B cell (primary cell): Measurements from ENCODE around the gene EPB41L2. TPM values are rescaled to one million over a fixed set of nuclear protein-coding genes. Genes with fewer than 3 reads are reported as not detected.

Experiments
- ATAC-seq: fragments of 200-7000 bp; cut with Tn5 transposase; one replicate; pipeline ENCODE4 v1.10.0; 2021; ENCODE audit warnings: low read depth, mild to moderate bottlenecking, moderate number of reproducible peaks, moderate library complexity
- CTCF ChIA-PET: fragments of 350-600 bp; sonication (Branson Sonifier 250); formaldehyde crosslinking; loops from one replicate; lab custom pipeline; 2021; ENCODE audit warnings: antibody characterized with exemption, inconsistent platforms; lab: Charles Lee
- POLR2A ChIA-PET: fragments of 350-600 bp; sonication (Branson Sonifier 250); formaldehyde crosslinking; loops from one replicate; lab custom pipeline; 2021; ENCODE audit warnings: antibody characterized with exemption; lab: Charles Lee
- DNase-seq: peaks from one replicate; pipeline ENCODE4 v3.0.0; 2013
- H2AFZ ChIP-seq: 2 replicates; pipeline ENCODE4 v1.6.1; 2012; ENCODE audit warnings: mild to moderate bottlenecking, low read depth, low read length; ENCODE audit not compliant: insufficient read depth, poor library complexity, severe bottlenecking
- H3K27ac ChIP-seq, 2 donors: 1 replicate in 1 of 2; 2 replicates in 1 of 2; pipeline ENCODE4 v1.5.1; 2012 to 2013; ENCODE audit warnings: low read length in 2 of 2, mild to moderate bottlenecking in 2 of 2, moderate library complexity in 1 of 2
- H3K27me3 ChIP-seq, 4 experiments: fragments of 200-600 bp in 1 of 4; sonication (generic) in 1 of 4; replicated peaks in 1 of 4; 1 replicate in 2 of 4; 2 replicates in 2 of 4; pipeline versions ENCODE4 v1.6.1 to v1.7.0; 2013 to 2016; ENCODE audit warnings: low read length in 3 of 4, mild to moderate bottlenecking in 2 of 4, mixed read lengths in 1 of 4, moderate library complexity in 1 of 4; ENCODE audit not compliant: insufficient read depth in 4 of 4, control insufficient read depth in 3 of 4; ENCODE audit errors: control extremely low read depth in 1 of 4
- H3K36me3 ChIP-seq, 2 experiments: replicated peaks in 1 of 2; 1 replicate in 1 of 2; 2 replicates in 1 of 2; pipeline versions ENCODE4 v1.6.1 to v1.7.1; 2013; ENCODE audit warnings: low read length in 1 of 2; ENCODE audit not compliant: insufficient read depth in 2 of 2, control insufficient read depth in 1 of 2; ENCODE audit errors: control extremely low read depth in 1 of 2, extremely low read depth in 1 of 2
- H3K4me1 ChIP-seq, 2 donors: fragments of 200-600 bp in 1 of 2; sonication (generic) in 1 of 2; 1 replicate in 1 of 2; 2 replicates in 1 of 2; pipeline versions ENCODE4 v1.5.1 to v1.6.1; 2013 to 2017; ENCODE audit warnings: low read length in 2 of 2; ENCODE audit not compliant: control insufficient read depth in 2 of 2, insufficient read depth in 2 of 2
- H3K4me2 ChIP-seq: replicated peaks from 2 replicates; pipeline ENCODE3; 2012; ENCODE audit warnings: mild to moderate bottlenecking, low read depth, low read length; ENCODE audit not compliant: poor library complexity, severe bottlenecking
- H3K4me3 ChIP-seq, 5 experiments: fragments of 200-600 bp in 1 of 5; sonication (generic) in 1 of 5; 1 replicate in 3 of 5; 2 replicates in 2 of 5; pipeline versions ENCODE4 v1.5.1 to v1.7.0; 2011 to 2016; ENCODE audit warnings: low read length in 4 of 5, mild to moderate bottlenecking in 4 of 5, low read depth in 2 of 5, control low read depth in 1 of 5, moderate library complexity in 1 of 5; ENCODE audit not compliant: insufficient read depth in 1 of 5; ENCODE audit errors: control extremely low read depth in 1 of 5, extremely low read depth in 1 of 5
- H3K79me2 ChIP-seq: fragments of 200-600 bp; sonication (generic); one replicate; pipeline ENCODE4 v1.6.0; 2016; ENCODE audit warnings: low read length; ENCODE audit not compliant: control insufficient read depth, insufficient read depth
- H3K9ac ChIP-seq: fragments of 200-600 bp; sonication (generic); 2 replicates; pipeline ENCODE4 v1.6.1; 2017; ENCODE audit warnings: mild to moderate bottlenecking, low read length, moderate library complexity
- H3K9me3 ChIP-seq, 3 donors: one replicate each; pipeline versions ENCODE4 v1.6.1 to v1.7.1; 2013; ENCODE audit warnings: low read length in 2 of 3; ENCODE audit not compliant: control insufficient read depth in 2 of 3, insufficient read depth in 1 of 3; ENCODE audit errors: control extremely low read depth in 1 of 3
- H4K20me1 ChIP-seq: 2 replicates; pipeline ENCODE4 v1.6.0; 2012; ENCODE audit warnings: mild to moderate bottlenecking, low read length; ENCODE audit not compliant: insufficient read depth, control insufficient read depth, poor library complexity, severe bottlenecking
- H3K27ac Mint-ChIP-seq: one replicate; pipeline ENCODE4 v1.8.0; 2021; ENCODE audit warnings: mixed read lengths
- H3K27me3 Mint-ChIP-seq: one replicate; pipeline ENCODE4 v1.8.0; 2021; ENCODE audit warnings: mixed read lengths
- H3K4me1 Mint-ChIP-seq: one replicate; pipeline ENCODE4 v1.8.0; 2021; ENCODE audit warnings: mixed read lengths
- H3K4me3 Mint-ChIP-seq: one replicate; pipeline ENCODE4 v1.8.0; 2021; ENCODE audit warnings: mixed read lengths
- H3K9me3 Mint-ChIP-seq: one replicate; pipeline ENCODE4 v1.8.0; 2022; ENCODE audit warnings: mixed read lengths; ENCODE audit not compliant: insufficient read depth
- CTCF ChIP-seq: fragments of 200-600 bp; IDR thresholded peaks from one replicate; pipeline ENCODE4 v1.8.0; 2022; ENCODE audit warnings: antibody characterized with exemption, mild to moderate bottlenecking
- EZH2 ChIP-seq: IDR thresholded peaks from 2 replicates; pipeline ENCODE4 v1.6.1; 2012; ENCODE audit warnings: borderline replicate concordance, low read depth, mild to moderate bottlenecking, moderate library complexity, low read length; ENCODE audit not compliant: insufficient read depth, poor library complexity, severe bottlenecking
- WGBS: methylation state at CpG from one replicate; pipeline ENCODE4 v1.1.5; 2013; ENCODE audit warnings: missing lambda C conversion rate; ENCODE audit not compliant: insufficient coverage; 5-methylcytosine and 5-hydroxymethylcytosine counted together
- intact Hi-C: fragments of 100-400 bp; cut with micrococcal nuclease; formaldehyde crosslinking; loops from one replicate; pipeline ENCODE4 v1.10.0; 2022
- polyA plus RNA-seq: library from polyadenylated mRNA; depleted of rRNA; stranded (reverse); fragments of >200 nt; gene quantifications from 2 replicates; pipeline ENCODE4 v1.2.3, GENCODE V29; 2012
- total RNA-seq, 2 donors: library from RNA; stranded (reverse); fragments of 120-200 nt in 1 of 2; gene quantifications; 1 replicate in 1 of 2; 2 replicates in 1 of 2; pipeline versions ENCODE4 v1.2.3 to v1.2.4, GENCODE V29; 2013 to 2022

EPB41L2 gene
- total and polyA plus RNA-seq, 2 donors (not counting 1 experiment from before 2014, with no cell fraction given), result 17.8 to 61.0 TPM

GRCh38 chr6:130966344-130966980 is 96.6 kb downstream of the EPB41L2 start:
- TF ChIP-seq EZH2, result no peak
- no peak for TF ChIP-seq CTCF
- H4K20me1 ChIP-seq, result peaks cover 5% of the 10 kb centered on the region
- peaks cover 37% of the 10 kb centered on the region for H3K79me2 ChIP-seq
- no peak overlapping the region for H3K9ac ChIP-seq
- no peak overlapping the region for H2AFZ ChIP-seq
- H3K4me3 ChIP-seq, result no peak overlapping the region
- POLR2A ChIA-PET, result interaction anchor here (0.7 kb wide), 1 partner anchor 70 kb away, joined by 3 read pairs; no protein-coding TSS in a partner anchor
- CTCF ChIA-PET, result interaction anchor here (1.6 kb wide), 1 partner anchor 12 kb away, joined by 6 read pairs; no protein-coding TSS in a partner anchor
- no peak for ATAC-seq
- no peaks in the 10 kb centered on the region for H3K27me3 ChIP-seq
- WGBS, result 92% methylated on average over 4 of the region's 8 CpGs
- DNase-seq, result no peak
- Mint-ChIP-seq H3K4me1 (peaks cover 64% of the 10 kb centered on the region), H3K27me3 (no peaks in the 10 kb centered on the region), H3K4me3 (no peak overlapping the region), H3K9me3 (no peaks in the 10 kb centered on the region), H3K27ac (no peak overlapping the region)
- H3K36me3 ChIP-seq, result no peaks in the 10 kb centered on the region
- no peak overlapping the region for H3K4me2 ChIP-seq
- H3K9me3 ChIP-seq, result no peaks in the 10 kb centered on the region
- peaks cover 21 to 30% of the 10 kb centered on the region in 2 donors for H3K4me1 ChIP-seq
- intact Hi-C loops, result no loop called here
- no peak overlapping the region for H3K27ac ChIP-seq

GRCh38 chr6:130965656-130966055 is 97.4 kb downstream of the EPB41L2 start:
- no peaks in the 10 kb centered on the region for H3K36me3 ChIP-seq
- no peaks in the 10 kb centered on the region for H3K9me3 ChIP-seq
- intact Hi-C loops, result no loop called here
- Mint-ChIP-seq H3K4me1 (peaks cover 70% of the 10 kb centered on the region), H3K27ac (no peak overlapping the region), H3K27me3 (no peaks in the 10 kb centered on the region), H3K9me3 (peaks cover 2% of the 10 kb centered on the region), H3K4me3 (no peak overlapping the region)
- ChIA-PET CTCF (interaction anchor here (1.6 kb wide), 1 partner anchor 13 kb away, joined by 6 read pairs; no protein-coding TSS in a partner anchor), POLR2A (interaction anchor here (0.7 kb wide), 1 partner anchor 71 kb away, joined by 3 read pairs; no protein-coding TSS in a partner anchor)
- H2AFZ ChIP-seq, result no peak overlapping the region
- H3K27ac ChIP-seq, result no peak overlapping the region
- H3K4me3 ChIP-seq, result no peak overlapping the region
- no peak for DNase-seq
- H3K79me2 ChIP-seq, result peaks cover 30% of the 10 kb centered on the region
- H3K9ac ChIP-seq, result no peak overlapping the region
- no peak for ATAC-seq
- H3K27me3 ChIP-seq, result no peaks in the 10 kb centered on the region
- peaks cover 21 to 34% of the 10 kb centered on the region in 2 donors for H3K4me1 ChIP-seq
- no peak overlapping the region for H3K4me2 ChIP-seq
- peaks cover 5% of the 10 kb centered on the region for H4K20me1 ChIP-seq
- TF ChIP-seq CTCF (no peak), EZH2 (no peak)
